Chondrocyte (in vitro differentiated cells): ENCODE results near the gene RMND1. TPM values are rescaled to one million over a fixed set of nuclear protein-coding genes. Genes with fewer than 3 reads are reported as not detected.
A peak's percentile ranks its signal among the peaks of the same experiment; 100 is the strongest.

Experiments used
- DNase-seq: peaks from one replicate; pipeline ENCODE4 v3.0.0; 2021; ENCODE audit warnings: mixed read lengths, low spot score
- H3K27ac Mint-ChIP-seq: one replicate; pipeline ENCODE4 v1.8.0; 2021; ENCODE audit warnings: mild to moderate bottlenecking, moderate library complexity, mixed read lengths; ENCODE audit not compliant: unreplicated experiment
- H3K27me3 Mint-ChIP-seq: 2 replicates; pipeline ENCODE4 v1.8.0; 2021; ENCODE audit warnings: low read depth, mixed read lengths
- H3K36me3 Mint-ChIP-seq: 2 replicates; pipeline ENCODE4 v1.8.0; 2021; ENCODE audit warnings: low read depth, mixed read lengths
- H3K4me1 Mint-ChIP-seq: 2 replicates; pipeline ENCODE4 v1.8.0; 2021; ENCODE audit warnings: low read depth, mild to moderate bottlenecking, mixed read lengths
- H3K4me3 Mint-ChIP-seq: one replicate; pipeline ENCODE4 v1.8.0; 2021; ENCODE audit warnings: mild to moderate bottlenecking, moderate library complexity, mixed read lengths; ENCODE audit not compliant: unreplicated experiment
- H3K9me3 Mint-ChIP-seq: 2 replicates; pipeline ENCODE4 v1.8.0; 2021; ENCODE audit warnings: low read depth, mixed read lengths
- CTCF ChIP-seq: fragments of 200-600 bp; sonication (generic); IDR thresholded peaks from 2 replicates; pipeline ENCODE4 v1.5.0; 2021; ENCODE audit warnings: antibody characterized with exemption, mild to moderate bottlenecking, moderate library complexity
- total RNA-seq: library from RNA; stranded (reverse); gene quantifications from 3 replicates; pipeline ENCODE4 v1.2.1, GENCODE V29; 2021

RMND1 gene
- total RNA-seq, 1 donor from 2014 or later, result 42.5 TPM

- peaks cover 2% of the 10 kb centered on the region for H3K27me3 Mint-ChIP-seq
- no peak for DNase-seq
- no peak for TF ChIP-seq CTCF
These were observed 36.3 kb upstream of the RMND1 start for GRCh38 chr6:151488226-151488625.

GRCh38 chr6:151483994-151484393 lies 32.1 kb upstream of the RMND1 start:
- Mint-ChIP-seq H3K27me3 (no peaks in the 10 kb centered on the region), H3K36me3 (no peaks in the 10 kb centered on the region), H3K27ac (no peak overlapping the region), H3K4me1 (peaks cover 10% of the 10 kb centered on the region), H3K9me3 (no peaks in the 10 kb centered on the region), H3K4me3 (no peak overlapping the region)
- no peak for DNase-seq
- no peak for TF ChIP-seq CTCF

More at GRCh38 chr6:151488226-151488625, 36.3 kb upstream of the RMND1 start:
- Mint-ChIP-seq H3K4me3 (no peak overlapping the region), H3K4me1 (peaks cover 2% of the 10 kb centered on the region), H3K9me3 (no peaks in the 10 kb centered on the region), H3K36me3 (no peaks in the 10 kb centered on the region), H3K27ac (no peak overlapping the region)

- H3K4me3 Mint-ChIP-seq, result peak overlapping the region; percentile 42
- peak overlapping the region; percentile 89 for H3K27ac Mint-ChIP-seq
These were observed 30.4 kb upstream of the RMND1 start for GRCh38 chr6:151482290-151482689.

GRCh38 chr6:151481786-151482185 lies 29.9 kb upstream of the RMND1 start:
- Mint-ChIP-seq H3K9me3 (no peaks in the 10 kb centered on the region), H3K27me3 (no peaks in the 10 kb centered on the region), H3K36me3 (no peaks in the 10 kb centered on the region), H3K4me3 (no peak overlapping the region), H3K4me1 (peaks cover 10% of the 10 kb centered on the region), H3K27ac (no peak overlapping the region)
- no peak for TF ChIP-seq CTCF
- DNase-seq, result no peak

More at GRCh38 chr6:151482290-151482689, 30.4 kb upstream of the RMND1 start:
- Mint-ChIP-seq H3K9me3 (no peaks in the 10 kb centered on the region), H3K4me1 (peaks cover 10% of the 10 kb centered on the region), H3K27me3 (no peaks in the 10 kb centered on the region), H3K36me3 (no peaks in the 10 kb centered on the region)
- TF ChIP-seq CTCF, result no peak
- DNase-seq, result no peak

GRCh38 chr6:151478670-151479069 lies 26.7 kb upstream of the RMND1 start:
- Mint-ChIP-seq H3K4me1 (peaks cover 19% of the 10 kb centered on the region), H3K27ac (no peak overlapping the region), H3K27me3 (no peaks in the 10 kb centered on the region), H3K4me3 (no peak overlapping the region), H3K36me3 (no peaks in the 10 kb centered on the region), H3K9me3 (no peaks in the 10 kb centered on the region)
- DNase-seq, result no peak
- TF ChIP-seq CTCF, result no peak
